ENCODE measurements around the gene PREX1. TPM values are rescaled to one million over a fixed set of nuclear protein-coding genes. Genes with fewer than 3 reads are reported as not detected.

Gene PREX1
- total and polyA plus RNA-seq, 2 experiments from 2014 or later = 2.4 to 10.3 TPM

DNA sequence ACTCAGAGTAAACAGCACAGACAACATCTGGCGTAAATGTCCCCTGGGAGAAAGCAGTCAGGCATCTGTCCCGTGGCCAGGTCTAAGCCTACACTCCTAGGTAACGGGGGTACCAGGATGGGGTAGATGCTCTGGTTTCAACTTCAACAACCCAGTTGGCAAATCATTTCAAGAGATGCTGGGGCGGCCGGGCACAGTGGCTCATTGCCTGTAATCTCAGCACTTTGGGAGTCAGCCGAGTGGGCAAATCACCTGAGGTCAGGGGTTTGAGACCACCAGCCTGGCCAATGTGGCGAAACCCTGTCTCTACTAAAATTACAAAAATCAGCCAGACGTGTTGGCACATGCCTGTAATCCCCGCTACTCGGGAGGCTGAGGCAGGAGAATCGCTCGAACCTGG is 12.3 kb downstream of the PREX1 start (continued):
- TF ChIP-seq, protein P1, sequence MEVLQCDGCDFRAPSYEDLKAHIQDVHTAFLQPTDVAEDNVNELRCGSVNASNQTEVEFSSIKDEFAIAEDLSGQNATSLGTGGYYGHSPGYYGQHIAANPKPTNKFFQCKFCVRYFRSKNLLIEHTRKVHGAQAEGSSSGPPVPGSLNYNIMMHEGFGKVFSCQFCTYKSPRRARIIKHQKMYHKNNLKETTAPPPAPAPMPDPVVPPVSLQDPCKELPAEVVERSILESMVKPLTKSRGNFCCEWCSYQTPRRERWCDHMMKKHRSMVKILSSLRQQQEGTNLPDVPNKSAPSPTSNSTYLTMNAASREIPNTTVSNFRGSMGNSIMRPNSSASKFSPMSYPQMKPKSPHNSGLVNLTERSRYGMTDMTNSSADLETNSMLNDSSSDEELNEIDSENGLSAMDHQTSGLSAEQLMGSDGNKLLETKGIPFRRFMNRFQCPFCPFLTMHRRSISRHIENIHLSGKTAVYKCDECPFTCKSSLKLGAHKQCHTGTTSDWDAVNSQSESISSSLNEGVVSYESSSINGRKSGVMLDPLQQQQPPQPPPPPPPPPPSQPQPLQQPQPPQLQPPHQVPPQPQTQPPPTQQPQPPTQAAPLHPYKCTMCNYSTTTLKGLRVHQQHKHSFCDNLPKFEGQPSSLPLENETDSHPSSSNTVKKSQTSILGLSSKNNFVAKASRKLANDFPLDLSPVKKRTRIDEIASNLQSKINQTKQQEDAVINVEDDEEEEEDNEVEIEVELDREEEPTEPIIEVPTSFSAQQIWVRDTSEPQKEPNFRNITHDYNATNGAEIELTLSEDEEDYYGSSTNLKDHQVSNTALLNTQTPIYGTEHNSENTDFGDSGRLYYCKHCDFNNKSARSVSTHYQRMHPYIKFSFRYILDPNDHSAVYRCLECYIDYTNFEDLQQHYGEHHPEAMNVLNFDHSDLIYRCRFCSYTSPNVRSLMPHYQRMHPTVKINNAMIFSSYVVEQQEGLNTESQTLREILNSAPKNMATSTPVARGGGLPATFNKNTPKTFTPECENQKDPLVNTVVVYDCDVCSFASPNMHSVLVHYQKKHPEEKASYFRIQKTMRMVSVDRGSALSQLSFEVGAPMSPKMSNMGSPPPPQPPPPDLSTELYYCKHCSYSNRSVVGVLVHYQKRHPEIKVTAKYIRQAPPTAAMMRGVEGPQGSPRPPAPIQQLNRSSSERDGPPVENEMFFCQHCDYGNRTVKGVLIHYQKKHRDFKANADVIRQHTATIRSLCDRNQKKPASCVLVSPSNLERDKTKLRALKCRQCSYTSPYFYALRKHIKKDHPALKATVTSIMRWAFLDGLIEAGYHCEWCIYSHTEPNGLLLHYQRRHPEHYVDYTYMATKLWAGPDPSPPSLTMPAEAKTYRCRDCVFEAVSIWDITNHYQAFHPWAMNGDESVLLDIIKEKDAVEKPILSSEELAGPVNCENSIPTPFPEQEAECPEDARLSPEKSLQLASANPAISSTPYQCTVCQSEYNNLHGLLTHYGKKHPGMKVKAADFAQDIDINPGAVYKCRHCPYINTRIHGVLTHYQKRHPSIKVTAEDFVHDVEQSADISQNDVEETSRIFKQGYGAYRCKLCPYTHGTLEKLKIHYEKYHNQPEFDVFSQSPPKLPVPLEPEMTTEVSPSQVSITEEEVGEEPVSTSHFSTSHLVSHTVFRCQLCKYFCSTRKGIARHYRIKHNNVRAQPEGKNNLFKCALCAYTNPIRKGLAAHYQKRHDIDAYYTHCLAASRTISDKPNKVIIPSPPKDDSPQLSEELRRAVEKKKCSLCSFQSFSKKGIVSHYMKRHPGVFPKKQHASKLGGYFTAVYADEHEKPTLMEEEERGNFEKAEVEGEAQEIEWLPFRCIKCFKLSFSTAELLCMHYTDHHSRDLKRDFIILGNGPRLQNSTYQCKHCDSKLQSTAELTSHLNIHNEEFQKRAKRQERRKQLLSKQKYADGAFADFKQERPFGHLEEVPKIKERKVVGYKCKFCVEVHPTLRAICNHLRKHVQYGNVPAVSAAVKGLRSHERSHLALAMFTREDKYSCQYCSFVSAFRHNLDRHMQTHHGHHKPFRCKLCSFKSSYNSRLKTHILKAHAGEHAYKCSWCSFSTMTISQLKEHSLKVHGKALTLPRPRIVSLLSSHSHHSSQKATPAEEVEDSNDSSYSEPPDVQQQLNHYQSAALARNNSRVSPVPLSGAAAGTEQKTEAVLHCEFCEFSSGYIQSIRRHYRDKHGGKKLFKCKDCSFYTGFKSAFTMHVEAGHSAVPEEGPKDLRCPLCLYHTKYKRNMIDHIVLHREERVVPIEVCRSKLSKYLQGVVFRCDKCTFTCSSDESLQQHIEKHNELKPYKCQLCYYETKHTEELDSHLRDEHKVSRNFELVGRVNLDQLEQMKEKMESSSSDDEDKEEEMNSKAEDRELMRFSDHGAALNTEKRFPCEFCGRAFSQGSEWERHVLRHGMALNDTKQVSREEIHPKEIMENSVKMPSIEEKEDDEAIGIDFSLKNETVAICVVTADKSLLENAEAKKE (CRISPR knock-in tag; IDR thresholded peaks at IDR 0.05) = no peak

DNA sequence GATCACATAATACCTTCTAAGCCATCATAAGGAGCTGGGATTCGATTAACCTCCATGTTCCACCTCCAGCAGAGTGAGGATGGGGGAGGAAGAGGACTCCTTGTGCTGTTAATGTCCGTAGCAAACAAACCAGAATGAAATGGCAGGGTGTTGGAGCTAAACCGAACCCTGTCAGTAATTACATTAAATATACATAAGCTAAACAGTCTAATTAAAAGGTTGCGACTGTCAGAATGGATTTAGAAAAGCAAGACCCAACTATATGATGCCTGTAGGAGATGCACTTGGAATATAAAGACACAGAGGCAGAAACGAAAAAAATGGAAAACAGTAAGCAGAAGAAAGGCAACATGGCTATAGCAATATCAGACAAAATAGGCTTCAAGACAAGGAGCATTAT is 13.2 kb downstream of the PREX1 start:
- Histone ChIP-seq H2AFZ (no peak overlapping the region), H3F3A (replicated peaks; ENCODE audit: low read depth) (no peaks in the 10 kb centered on the region), H3K4me3 (no peak overlapping the region), H3K4me2 (no peak overlapping the region), H3K9me2 (ENCODE audit: insufficient read depth) (no peaks in the 10 kb centered on the region), H4K20me1 (replicated peaks; ENCODE audit: insufficient read depth) (no peaks in the 10 kb centered on the region; the same call in 1 of the 2 replicates), H3K4me1 (ENCODE audit: insufficient read depth) (peaks cover 8% of the 10 kb centered on the region; the same call in 1 of the 2 replicates), H3K36me3 (ENCODE audit: insufficient read depth) (no peaks in the 10 kb centered on the region), H3K27me3 (ENCODE audit: insufficient read depth) (no peaks in the 10 kb centered on the region), H3K79me2 (replicated peaks; ENCODE audit: insufficient read depth) (no peaks in the 10 kb centered on the region), H3K27ac (ENCODE audit: low read depth) (no peak overlapping the region)
- no peak for DNase-seq (ENCODE audit: low spot score)
- no peak overlapping the region for H3K27ac Mint-ChIP-seq
- H3K4me1 Mint-ChIP-seq = peaks cover 20% of the 10 kb centered on the region
- H3K27me3 Mint-ChIP-seq (ENCODE audit: insufficient read depth, low read depth, poor library complexity) = peaks cover 2% of the 10 kb centered on the region
- H3K4me3 Mint-ChIP-seq = no peak overlapping the region
- no peak for ATAC-seq
- no peaks in the 10 kb centered on the region for H3K9me3 Mint-ChIP-seq
- H3K36me3 Mint-ChIP-seq (ENCODE audit: low read depth) = no peaks in the 10 kb centered on the region
- TF ChIP-seq ZNF114 (CRISPR knock-in tag; IDR thresholded peaks at IDR 0.05) (no peak), CREB1 (CRISPR knock-in tag; IDR thresholded peaks at IDR 0.05; ENCODE audit: low read depth) (no peak), EZH2phosphoT487 (IDR thresholded peaks at IDR 0.05; ENCODE audit: unreplicated experiment) (no peak), NANOG (IDR thresholded peaks at IDR 0.05; ENCODE audit: borderline replicate concordance) (no peak), STAT1 (IDR thresholded peaks at IDR 0.05; ENCODE audit: unreplicated experiment) (no peak), EZH2 (IDR thresholded peaks at IDR 0.05; ENCODE audit: low read depth, unreplicated experiment) (no peak), ZNF331 (CRISPR knock-in tag; IDR thresholded peaks at IDR 0.05; ENCODE audit: low read depth) (no peak), JUNB (IDR thresholded peaks at IDR 0.05; ENCODE audit: unreplicated experiment) (no peak)
- TF ChIP-seq, protein P2, sequence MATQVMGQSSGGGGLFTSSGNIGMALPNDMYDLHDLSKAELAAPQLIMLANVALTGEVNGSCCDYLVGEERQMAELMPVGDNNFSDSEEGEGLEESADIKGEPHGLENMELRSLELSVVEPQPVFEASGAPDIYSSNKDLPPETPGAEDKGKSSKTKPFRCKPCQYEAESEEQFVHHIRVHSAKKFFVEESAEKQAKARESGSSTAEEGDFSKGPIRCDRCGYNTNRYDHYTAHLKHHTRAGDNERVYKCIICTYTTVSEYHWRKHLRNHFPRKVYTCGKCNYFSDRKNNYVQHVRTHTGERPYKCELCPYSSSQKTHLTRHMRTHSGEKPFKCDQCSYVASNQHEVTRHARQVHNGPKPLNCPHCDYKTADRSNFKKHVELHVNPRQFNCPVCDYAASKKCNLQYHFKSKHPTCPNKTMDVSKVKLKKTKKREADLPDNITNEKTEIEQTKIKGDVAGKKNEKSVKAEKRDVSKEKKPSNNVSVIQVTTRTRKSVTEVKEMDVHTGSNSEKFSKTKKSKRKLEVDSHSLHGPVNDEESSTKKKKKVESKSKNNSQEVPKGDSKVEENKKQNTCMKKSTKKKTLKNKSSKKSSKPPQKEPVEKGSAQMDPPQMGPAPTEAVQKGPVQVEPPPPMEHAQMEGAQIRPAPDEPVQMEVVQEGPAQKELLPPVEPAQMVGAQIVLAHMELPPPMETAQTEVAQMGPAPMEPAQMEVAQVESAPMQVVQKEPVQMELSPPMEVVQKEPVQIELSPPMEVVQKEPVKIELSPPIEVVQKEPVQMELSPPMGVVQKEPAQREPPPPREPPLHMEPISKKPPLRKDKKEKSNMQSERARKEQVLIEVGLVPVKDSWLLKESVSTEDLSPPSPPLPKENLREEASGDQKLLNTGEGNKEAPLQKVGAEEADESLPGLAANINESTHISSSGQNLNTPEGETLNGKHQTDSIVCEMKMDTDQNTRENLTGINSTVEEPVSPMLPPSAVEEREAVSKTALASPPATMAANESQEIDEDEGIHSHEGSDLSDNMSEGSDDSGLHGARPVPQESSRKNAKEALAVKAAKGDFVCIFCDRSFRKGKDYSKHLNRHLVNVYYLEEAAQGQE (IDR thresholded peaks at IDR 0.05; ENCODE audit: unreplicated experiment) = no peak
- TF ChIP-seq, protein P3, sequence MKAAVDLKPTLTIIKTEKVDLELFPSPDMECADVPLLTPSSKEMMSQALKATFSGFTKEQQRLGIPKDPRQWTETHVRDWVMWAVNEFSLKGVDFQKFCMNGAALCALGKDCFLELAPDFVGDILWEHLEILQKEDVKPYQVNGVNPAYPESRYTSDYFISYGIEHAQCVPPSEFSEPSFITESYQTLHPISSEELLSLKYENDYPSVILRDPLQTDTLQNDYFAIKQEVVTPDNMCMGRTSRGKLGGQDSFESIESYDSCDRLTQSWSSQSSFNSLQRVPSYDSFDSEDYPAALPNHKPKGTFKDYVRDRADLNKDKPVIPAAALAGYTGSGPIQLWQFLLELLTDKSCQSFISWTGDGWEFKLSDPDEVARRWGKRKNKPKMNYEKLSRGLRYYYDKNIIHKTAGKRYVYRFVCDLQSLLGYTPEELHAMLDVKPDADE (IDR thresholded peaks at IDR 0.05) = no peak
- TF ChIP-seq, protein P4, sequence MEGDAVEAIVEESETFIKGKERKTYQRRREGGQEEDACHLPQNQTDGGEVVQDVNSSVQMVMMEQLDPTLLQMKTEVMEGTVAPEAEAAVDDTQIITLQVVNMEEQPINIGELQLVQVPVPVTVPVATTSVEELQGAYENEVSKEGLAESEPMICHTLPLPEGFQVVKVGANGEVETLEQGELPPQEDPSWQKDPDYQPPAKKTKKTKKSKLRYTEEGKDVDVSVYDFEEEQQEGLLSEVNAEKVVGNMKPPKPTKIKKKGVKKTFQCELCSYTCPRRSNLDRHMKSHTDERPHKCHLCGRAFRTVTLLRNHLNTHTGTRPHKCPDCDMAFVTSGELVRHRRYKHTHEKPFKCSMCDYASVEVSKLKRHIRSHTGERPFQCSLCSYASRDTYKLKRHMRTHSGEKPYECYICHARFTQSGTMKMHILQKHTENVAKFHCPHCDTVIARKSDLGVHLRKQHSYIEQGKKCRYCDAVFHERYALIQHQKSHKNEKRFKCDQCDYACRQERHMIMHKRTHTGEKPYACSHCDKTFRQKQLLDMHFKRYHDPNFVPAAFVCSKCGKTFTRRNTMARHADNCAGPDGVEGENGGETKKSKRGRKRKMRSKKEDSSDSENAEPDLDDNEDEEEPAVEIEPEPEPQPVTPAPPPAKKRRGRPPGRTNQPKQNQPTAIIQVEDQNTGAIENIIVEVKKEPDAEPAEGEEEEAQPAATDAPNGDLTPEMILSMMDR (conservative IDR thresholded peaks at IDR 0.05; ENCODE audit: low read depth in 2 of 2) = no peak
